ENCODE results near the gene AKIRIN1. TPM values are rescaled to one million over a fixed set of nuclear protein-coding genes. Genes with fewer than 3 reads are reported as not detected.
A peak's percentile ranks its signal among the peaks of the same experiment; 100 is the strongest.
"Not testable (repeated sequence)": the region's sequence is repeated elsewhere in the genome, so short reads cannot be mapped to it uniquely, and the experiment has no call there.

AKIRIN1 gene
- total and polyA plus RNA-seq, 12 donors, result 12.9 to 73.8 (median 53.1) TPM

- peaks cover 3 to 100% (median 80%) of the 10 kb centered on the region in 9 donors for H3K36me3 ChIP-seq
- WGBS, 2 donors, result 94% methylated on average over 13 of the region's 13 CpGs
- no peak overlapping the region for H3K27ac ChIP-seq
- no peaks in the 10 kb centered on the region for H3K27me3 ChIP-seq
- intact Hi-C loops (cut with DNase I), result loop anchor here in 1 of 10 donors (10.0 kb wide), 1 partner anchor 142 kb away; no protein-coding TSS in a partner anchor
- DNase-seq (no peak), ATAC-seq (no peak)
- H3K9me3 ChIP-seq, result no peaks in the 10 kb centered on the region
- no peak overlapping the region for H3K4me3 ChIP-seq
- no peak for TF ChIP-seq CTCF (IDR thresholded peaks at IDR 0.05)
- H3K4me1 ChIP-seq, result peaks cover 0 to 21% (median 18%) of the 10 kb centered on the region in 9 donors
Measured at GRCh38 chr1:39006726-39007645, 15.9 kb downstream of the AKIRIN1 start.

GRCh38 chr1:39014956-39015355, 23.9 kb downstream of the AKIRIN1 start:
- intact Hi-C loops (cut with DNase I); DNase-seq; H3K27ac ChIP-seq; H3K4me3 ChIP-seq; H3K4me1 ChIP-seq; H3K9me3 ChIP-seq; H3K27me3 ChIP-seq: not testable (repeated sequence)
- peaks cover 0 to 37% (median 12%) of the 10 kb centered on the region in 9 donors for H3K36me3 ChIP-seq
- ATAC-seq, result peak in 1 of 8 donors; percentile 11
- 90 to 92% methylated on average over 8 of the region's 8 CpGs for WGBS, 2 donors

GRCh38 chr1:39016604-39017171, 25.6 kb downstream of the AKIRIN1 start:
- Histone ChIP-seq H3K4me3 (no peak overlapping the region), H3K36me3 (peaks cover 0 to 20% (median 0%) of the 10 kb centered on the region in 9 donors), H3K4me1 (no peaks in the 10 kb centered on the region), H3K27me3 (no peaks in the 10 kb centered on the region), H3K27ac (no peak overlapping the region), H3K9me3 (no peaks in the 10 kb centered on the region)
- intact Hi-C loops (cut with DNase I), result no loop called here
- DNase-seq (no peak), ATAC-seq (no peak)
- no peak for TF ChIP-seq CTCF (IDR thresholded peaks at IDR 0.05)
- WGBS, 2 donors, result 77 to 80% methylated on average over 10 of the region's 10 CpGs

- no peak for ATAC-seq
- Histone ChIP-seq H3K27me3 (no peaks in the 10 kb centered on the region), H3K4me1 (no peaks in the 10 kb centered on the region), H3K27ac (no peak overlapping the region), H3K9me3 (no peaks in the 10 kb centered on the region), H3K36me3 (peaks cover 0 to 14% (median 0%) of the 10 kb centered on the region in 9 donors), H3K4me3 (no peak overlapping the region)
- no peak for TF ChIP-seq CTCF (IDR thresholded peaks at IDR 0.05)
- no peak for DNase-seq
- intact Hi-C loops (cut with DNase I), result no loop called here
- WGBS, 2 donors, result 78 to 83% methylated on average over 5 of the region's 5 CpGs
Measured at GRCh38 chr1:39017266-39017665, 26.2 kb downstream of the AKIRIN1 start.

- not testable (repeated sequence) for H3K27ac ChIP-seq, DNase-seq, H3K4me1 ChIP-seq, H3K36me3 ChIP-seq, H3K27me3 ChIP-seq, ATAC-seq, H3K4me3 ChIP-seq, H3K9me3 ChIP-seq
- intact Hi-C loops (cut with DNase I), result loop anchor here in 2 of 10 donors (10.0 kb wide), 2 partner anchors 146 to 156 kb away; partner anchors contain the start of gene MYCBP (in 1 of the 2)
- 65 to 88% methylated on average over 1 of the region's 1 CpG for WGBS, 2 donors
Measured at GRCh38 chr1:39020494-39020893, 29.4 kb downstream of the AKIRIN1 start.
